GM12892 (cell line): Measurements from ENCODE around the gene MCUR1.

Experiments
- POLR2A ChIP-seq: IDR thresholded peaks from 2 replicates; pipeline ENCODE4 v1.6.1; 2011; ENCODE audit warnings: low read depth, low read length, control low read depth
- POLR2AphosphoS5 ChIP-seq: IDR thresholded peaks from 2 replicates; pipeline ENCODE4 v1.6.1; 2011; ENCODE audit warnings: low read depth, low read length, control low read depth

- TF ChIP-seq POLR2AphosphoS5 (no peak), POLR2A (no peak)
Measured at GRCh38 chr6:13759025-13759424, 55.3 kb downstream of the MCUR1 start.
